Measurements from ENCODE around the gene DLD.

GRCh38 chr7:107856806-107857540 is 34.0 kb upstream of the DLD start:
- TF ChIP-seq, protein P1, sequence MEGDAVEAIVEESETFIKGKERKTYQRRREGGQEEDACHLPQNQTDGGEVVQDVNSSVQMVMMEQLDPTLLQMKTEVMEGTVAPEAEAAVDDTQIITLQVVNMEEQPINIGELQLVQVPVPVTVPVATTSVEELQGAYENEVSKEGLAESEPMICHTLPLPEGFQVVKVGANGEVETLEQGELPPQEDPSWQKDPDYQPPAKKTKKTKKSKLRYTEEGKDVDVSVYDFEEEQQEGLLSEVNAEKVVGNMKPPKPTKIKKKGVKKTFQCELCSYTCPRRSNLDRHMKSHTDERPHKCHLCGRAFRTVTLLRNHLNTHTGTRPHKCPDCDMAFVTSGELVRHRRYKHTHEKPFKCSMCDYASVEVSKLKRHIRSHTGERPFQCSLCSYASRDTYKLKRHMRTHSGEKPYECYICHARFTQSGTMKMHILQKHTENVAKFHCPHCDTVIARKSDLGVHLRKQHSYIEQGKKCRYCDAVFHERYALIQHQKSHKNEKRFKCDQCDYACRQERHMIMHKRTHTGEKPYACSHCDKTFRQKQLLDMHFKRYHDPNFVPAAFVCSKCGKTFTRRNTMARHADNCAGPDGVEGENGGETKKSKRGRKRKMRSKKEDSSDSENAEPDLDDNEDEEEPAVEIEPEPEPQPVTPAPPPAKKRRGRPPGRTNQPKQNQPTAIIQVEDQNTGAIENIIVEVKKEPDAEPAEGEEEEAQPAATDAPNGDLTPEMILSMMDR (conservative IDR thresholded peaks at IDR 0.05; ENCODE audit: low read length) = no peak
- no peak for TF ChIP-seq EZH2phosphoT487 (IDR thresholded peaks at IDR 0.05; ENCODE audit: borderline replicate concordance, low read depth, low read length)
